NCI-H2196 (cell line): ENCODE data around the gene AKR1B15.
"Not testable (repeated sequence)": the region's sequence is repeated elsewhere in the genome, so short reads cannot be mapped to it uniquely, and the experiment has no call there.

ENCODE experiments used
- DNase-seq: peaks from one replicate; lab custom pipeline; 2025; ENCODE audit not compliant: unreplicated experiment; lab: John Stamatoyannopoulos, UW

AKR1B15 gene

GRCh38 chr7:134561616-134562015 is 12.7 kb downstream of the AKR1B15 start:
- not testable (repeated sequence) for DNase-seq

DNA sequence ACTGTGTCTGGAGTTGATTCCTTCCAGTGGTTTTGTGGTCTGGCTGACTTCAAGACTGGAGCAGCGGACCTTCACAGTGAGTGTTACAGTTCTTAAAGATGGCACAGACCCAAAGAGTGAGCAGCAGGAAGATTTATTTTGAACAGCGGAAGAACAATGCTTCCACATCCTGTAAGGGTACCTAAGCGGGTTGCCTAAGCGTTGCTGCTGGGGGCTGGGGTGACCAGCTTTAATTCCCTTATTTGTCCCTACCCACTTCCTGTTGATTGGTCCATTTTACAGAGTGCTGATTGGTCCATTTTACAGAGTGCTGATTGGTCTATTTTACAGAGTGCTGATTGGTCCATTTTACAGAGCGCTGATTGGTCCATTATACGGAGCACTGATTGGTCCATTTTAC is 13.2 kb downstream of the AKR1B15 start:
- DNase-seq = no peak

GRCh38 chr7:134563398-134563749 is 14.5 kb downstream of the AKR1B15 start:
- DNase-seq = not testable (repeated sequence)

GRCh38 chr7:134565643-134566136 is 16.8 kb downstream of the AKR1B15 start:
- DNase-seq = no peak

DNA sequence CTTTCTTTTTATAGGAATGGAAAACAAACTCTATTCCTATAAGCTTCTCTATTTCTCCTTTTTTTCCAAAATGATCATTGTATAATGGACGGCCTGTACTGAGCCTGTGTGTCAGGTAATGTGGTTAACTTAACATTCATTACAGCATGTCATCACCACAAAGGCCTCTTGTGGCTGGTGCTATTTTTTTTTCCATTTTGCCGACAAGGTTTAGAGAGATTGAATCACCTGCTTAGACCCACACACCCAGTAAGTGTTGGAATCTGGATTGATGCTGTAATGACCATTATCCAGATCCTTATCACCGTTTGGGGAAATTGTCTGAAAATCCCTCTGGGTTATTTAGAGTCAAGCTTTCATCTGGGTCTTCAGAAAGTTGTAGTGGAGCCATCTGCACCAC is 18.5 kb downstream of the AKR1B15 start:
- no peak for DNase-seq

GRCh38 chr7:134569962-134570361 is 21.1 kb downstream of the AKR1B15 start:
- not testable (repeated sequence) for DNase-seq

- no peak for DNase-seq
Observed at GRCh38 chr7:134571101-134571500, 22.2 kb downstream of the AKR1B15 start.

GRCh38 chr7:134571746-134572461 is 23.0 kb downstream of the AKR1B15 start:
- no peak for DNase-seq

DNA sequence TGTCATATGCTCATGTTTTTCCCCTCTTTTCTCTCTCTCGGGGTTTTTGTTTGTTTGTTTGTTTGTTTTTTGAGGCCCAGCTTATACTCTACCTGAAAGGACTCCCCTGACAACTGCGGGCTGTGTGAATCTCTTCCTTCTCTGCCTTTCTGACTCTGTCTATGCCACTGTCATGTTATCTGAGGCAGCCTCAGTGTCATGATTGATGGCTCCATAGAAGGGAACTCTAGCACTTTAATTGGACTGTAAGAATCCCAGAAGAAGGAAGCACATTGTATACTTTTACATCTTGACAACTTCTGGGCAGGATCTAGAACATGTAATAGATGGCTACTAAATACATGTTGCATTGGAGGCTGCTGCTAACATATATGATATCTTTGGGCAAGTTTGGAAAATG is 25.4 kb downstream of the AKR1B15 start:
- DNase-seq = no peak

GRCh38 chr7:134584290-134584689 is 35.4 kb downstream of the AKR1B15 start:
- DNase-seq = no peak

DNA sequence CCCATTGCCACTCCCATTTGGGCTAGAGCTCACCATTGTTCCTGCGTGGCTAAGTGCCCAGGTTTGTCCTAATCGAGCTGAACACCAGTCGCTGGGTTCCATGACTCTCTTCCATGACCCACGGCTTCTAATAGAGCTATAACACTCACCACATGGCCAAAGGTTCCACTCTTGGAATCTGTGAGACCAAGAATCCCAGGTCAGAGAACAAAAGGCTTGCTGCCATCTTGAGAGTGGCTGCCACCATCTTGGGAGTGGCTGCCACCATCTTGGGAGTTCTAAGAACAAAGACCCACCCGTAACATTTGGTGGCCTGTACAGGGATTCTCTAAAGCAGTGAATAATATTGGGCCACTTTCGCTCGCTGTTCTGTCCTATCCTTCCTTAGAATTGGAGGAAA is 37.0 kb downstream of the AKR1B15 start:
- DNase-seq = no peak

DNA sequence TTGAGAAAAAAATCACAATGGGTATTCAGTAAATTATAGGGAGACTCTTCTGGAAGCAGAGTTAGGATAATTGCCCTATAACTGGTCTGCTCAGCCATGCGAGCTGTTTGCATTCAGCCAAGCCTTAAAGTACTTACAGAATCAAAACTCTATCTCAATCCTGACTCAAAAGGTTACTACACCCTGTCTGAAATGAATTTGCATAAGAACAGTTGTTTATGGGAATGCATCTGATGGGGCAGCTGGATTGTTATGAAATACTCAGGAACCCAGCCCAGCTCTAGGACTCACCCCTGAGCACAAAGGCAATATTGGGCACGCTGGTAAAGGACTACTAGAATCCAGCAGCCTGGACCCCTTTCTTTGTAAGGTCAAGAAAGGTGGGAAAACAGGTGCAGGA is 38.8 kb downstream of the AKR1B15 start:
- no peak for DNase-seq

DNA sequence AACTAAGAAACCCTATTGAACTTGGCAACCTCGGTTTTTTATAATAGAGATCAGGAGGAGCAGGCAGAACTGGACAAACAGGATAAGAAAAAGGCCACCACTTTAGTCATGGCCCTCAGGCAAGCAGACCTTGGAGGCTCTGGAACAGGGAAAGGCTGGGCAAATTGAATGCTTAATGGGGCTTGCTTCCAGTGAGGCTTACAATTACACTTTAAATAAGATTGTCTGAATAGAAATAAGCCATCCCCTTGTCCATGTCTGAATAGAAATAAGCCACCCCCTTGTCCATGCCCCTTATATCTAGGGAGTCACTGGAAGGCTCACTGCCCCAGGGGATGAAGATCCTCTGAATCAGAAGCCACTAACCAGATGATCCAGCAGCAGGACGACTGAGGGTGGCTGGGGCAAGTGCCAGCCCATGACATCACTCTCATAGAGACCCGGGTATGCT is 40.6 kb downstream of the AKR1B15 start:
- DNase-seq = no peak

- no peak for DNase-seq
Observed at GRCh38 chr7:134593530-134594392, 44.9 kb downstream of the AKR1B15 start.

GRCh38 chr7:134594877-134595276 is 46.0 kb downstream of the AKR1B15 start:
- DNase-seq = no peak

GRCh38 chr7:134599371-134599770 is 50.5 kb downstream of the AKR1B15 start:
- no peak for DNase-seq

DNA sequence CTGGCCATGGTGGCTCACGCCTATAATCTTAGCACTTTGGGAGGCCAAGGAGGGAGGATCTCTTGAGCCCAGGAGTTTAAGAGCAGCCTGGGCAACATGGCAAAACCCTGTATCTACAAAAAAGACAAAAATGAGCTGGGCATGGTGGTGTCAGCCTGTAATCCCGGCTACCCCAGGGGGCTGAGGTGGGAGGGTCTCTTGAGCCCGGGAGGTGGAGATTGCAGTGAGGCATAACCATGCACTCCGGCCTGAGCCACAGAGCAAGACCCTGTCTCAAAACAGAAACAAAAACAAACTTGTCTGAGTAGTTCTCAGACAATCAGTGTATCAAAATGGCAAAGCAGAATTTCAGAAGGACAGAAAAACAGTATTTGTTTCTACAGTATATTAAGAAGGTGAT is 52.5 kb downstream of the AKR1B15 start:
- no peak for DNase-seq

GRCh38 chr7:134602881-134603451 is 54.1 kb downstream of the AKR1B15 start:
- no peak for DNase-seq

GRCh38 chr7:134605978-134606923 is 57.3 kb downstream of the AKR1B15 start:
- peak; percentile 62 for DNase-seq

DNA sequence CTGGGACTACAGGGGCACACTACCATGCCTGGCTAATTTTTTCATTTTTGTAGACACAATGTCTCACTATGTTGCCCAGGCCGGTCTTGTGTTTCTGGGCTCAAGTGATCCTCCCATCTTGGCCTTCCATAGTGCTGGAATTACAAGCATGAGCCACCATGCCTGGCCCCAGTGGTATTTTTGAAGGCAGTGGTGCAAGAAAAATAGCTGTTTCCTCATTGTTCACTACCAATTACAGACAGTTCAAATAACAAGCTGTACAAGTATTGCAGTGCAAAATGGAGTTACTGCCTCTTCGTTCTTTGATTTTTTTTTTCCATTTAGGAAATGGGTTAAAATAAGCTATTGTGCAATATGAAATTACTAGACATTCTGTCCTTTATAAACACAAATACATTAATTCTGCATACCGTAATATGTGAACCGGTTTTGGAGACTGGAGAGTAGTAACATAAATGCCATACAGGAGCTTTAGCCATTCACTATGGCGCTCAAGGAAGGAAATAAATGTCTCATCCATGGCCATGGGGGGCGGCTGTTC is 62.8 kb downstream of the AKR1B15 start:
- no peak for DNase-seq
